ENCODE results near the gene OPCML.

Gene OPCML

GRCh38 chr11:133162227-133162626 is 370.1 kb downstream of the OPCML start:
- Histone ChIP-seq H3K4me2 (ENCODE audit: low read length) (no peak overlapping the region), H3K4me3 (ENCODE audit: low read depth, low read length, poor library complexity, severe bottlenecking) (no peak overlapping the region), H3K79me2 (ENCODE audit: insufficient read depth, low read length) (no peaks in the 10 kb centered on the region), H3K36me3 (ENCODE audit: insufficient read depth, low read length) (no peaks in the 10 kb centered on the region), H3K9me2 (ENCODE audit: low read depth, low read length) (no peaks in the 10 kb centered on the region), H4K20me1 (ENCODE audit: insufficient read depth, low read length) (no peaks in the 10 kb centered on the region), H3F3A (ENCODE audit: insufficient read depth, low read length) (no peaks in the 10 kb centered on the region), H2AFZ (ENCODE audit: low read length) (no peak overlapping the region), H3K27ac (ENCODE audit: low read depth, low read length, poor library complexity, severe bottlenecking) (no peak overlapping the region), H3K9me3 (ENCODE audit: low read length) (no peaks in the 10 kb centered on the region), H3K4me1 (ENCODE audit: insufficient read depth, low read length, severe bottlenecking) (no peaks in the 10 kb centered on the region), H3K9ac (ENCODE audit: low read length) (no peak overlapping the region), H3K27me3 (ENCODE audit: insufficient read depth, low read length) (no peaks in the 10 kb centered on the region)
- no peak for TF ChIP-seq EZH2 (IDR thresholded peaks at IDR 0.05; ENCODE audit: borderline replicate concordance, low read length)
- no peak for TF ChIP-seq CTCF (IDR thresholded peaks at IDR 0.05; ENCODE audit: low read length)

- H3F3A ChIP-seq (ENCODE audit: insufficient read depth, low read length), result no peaks in the 10 kb centered on the region
- no peaks in the 10 kb centered on the region for H3K9me3 ChIP-seq (ENCODE audit: low read length)
- TF ChIP-seq CTCF (IDR thresholded peaks at IDR 0.05; ENCODE audit: low read length), result no peak
- no peak for TF ChIP-seq EZH2 (IDR thresholded peaks at IDR 0.05; ENCODE audit: borderline replicate concordance, low read length)
- H3K79me2 ChIP-seq (ENCODE audit: insufficient read depth, low read length), result no peaks in the 10 kb centered on the region
- no peak overlapping the region for H2AFZ ChIP-seq (ENCODE audit: low read length)
- no peak overlapping the region for H3K4me2 ChIP-seq (ENCODE audit: low read length)
- H3K36me3 ChIP-seq (ENCODE audit: insufficient read depth, low read length), result no peaks in the 10 kb centered on the region
- no peak overlapping the region for H3K27ac ChIP-seq (ENCODE audit: low read depth, low read length, poor library complexity, severe bottlenecking)
- H4K20me1 ChIP-seq (ENCODE audit: insufficient read depth, low read length), result no peaks in the 10 kb centered on the region
- H3K4me1 ChIP-seq (ENCODE audit: insufficient read depth, low read length, severe bottlenecking), result no peaks in the 10 kb centered on the region
- no peaks in the 10 kb centered on the region for H3K9me2 ChIP-seq (ENCODE audit: low read depth, low read length)
- no peak overlapping the region for H3K4me3 ChIP-seq (ENCODE audit: low read depth, low read length, poor library complexity, severe bottlenecking)
- H3K9ac ChIP-seq (ENCODE audit: low read length), result no peak overlapping the region
- no peaks in the 10 kb centered on the region for H3K27me3 ChIP-seq (ENCODE audit: insufficient read depth, low read length)
Observed at GRCh38 chr11:133160754-133161153, 371.5 kb downstream of the OPCML start.

- Histone ChIP-seq H2AFZ (ENCODE audit: low read length) (no peak overlapping the region), H3K9ac (ENCODE audit: low read length) (no peak overlapping the region), H3K36me3 (ENCODE audit: insufficient read depth, low read length) (no peaks in the 10 kb centered on the region), H3K4me2 (ENCODE audit: low read length) (no peak overlapping the region), H3K79me2 (ENCODE audit: insufficient read depth, low read length) (no peaks in the 10 kb centered on the region), H4K20me1 (ENCODE audit: insufficient read depth, low read length) (no peaks in the 10 kb centered on the region), H3K27ac (ENCODE audit: low read depth, low read length, poor library complexity, severe bottlenecking) (no peak overlapping the region), H3K9me3 (ENCODE audit: low read length) (no peaks in the 10 kb centered on the region), H3K9me2 (ENCODE audit: low read depth, low read length) (no peaks in the 10 kb centered on the region), H3F3A (ENCODE audit: insufficient read depth, low read length) (no peaks in the 10 kb centered on the region), H3K4me1 (ENCODE audit: insufficient read depth, low read length, severe bottlenecking) (no peaks in the 10 kb centered on the region), H3K27me3 (ENCODE audit: insufficient read depth, low read length) (no peaks in the 10 kb centered on the region), H3K4me3 (ENCODE audit: low read depth, low read length, poor library complexity, severe bottlenecking) (no peak overlapping the region)
- TF ChIP-seq CTCF (IDR thresholded peaks at IDR 0.05; ENCODE audit: low read length) (no peak), EZH2 (IDR thresholded peaks at IDR 0.05; ENCODE audit: borderline replicate concordance, low read length) (no peak)
Observed at GRCh38 chr11:133156986-133157745, 375.1 kb downstream of the OPCML start.

Data from OCI-LY1 (cell line).